C4-2B (cell line): ENCODE results near the gene FES.

Source experiments
- ZFX ChIP-seq: fragments of 450-650 bp; IDR thresholded peaks from 2 replicates; pipeline ENCODE4 v1.6.1; 2017
- TF ChIP-seq, protein P1 (sequence below): fragments of 450-650 bp; conservative IDR thresholded peaks from 2 replicates; pipeline ENCODE4 v1.5.1; 2017; ENCODE audit warnings: mild to moderate bottlenecking

DNA sequence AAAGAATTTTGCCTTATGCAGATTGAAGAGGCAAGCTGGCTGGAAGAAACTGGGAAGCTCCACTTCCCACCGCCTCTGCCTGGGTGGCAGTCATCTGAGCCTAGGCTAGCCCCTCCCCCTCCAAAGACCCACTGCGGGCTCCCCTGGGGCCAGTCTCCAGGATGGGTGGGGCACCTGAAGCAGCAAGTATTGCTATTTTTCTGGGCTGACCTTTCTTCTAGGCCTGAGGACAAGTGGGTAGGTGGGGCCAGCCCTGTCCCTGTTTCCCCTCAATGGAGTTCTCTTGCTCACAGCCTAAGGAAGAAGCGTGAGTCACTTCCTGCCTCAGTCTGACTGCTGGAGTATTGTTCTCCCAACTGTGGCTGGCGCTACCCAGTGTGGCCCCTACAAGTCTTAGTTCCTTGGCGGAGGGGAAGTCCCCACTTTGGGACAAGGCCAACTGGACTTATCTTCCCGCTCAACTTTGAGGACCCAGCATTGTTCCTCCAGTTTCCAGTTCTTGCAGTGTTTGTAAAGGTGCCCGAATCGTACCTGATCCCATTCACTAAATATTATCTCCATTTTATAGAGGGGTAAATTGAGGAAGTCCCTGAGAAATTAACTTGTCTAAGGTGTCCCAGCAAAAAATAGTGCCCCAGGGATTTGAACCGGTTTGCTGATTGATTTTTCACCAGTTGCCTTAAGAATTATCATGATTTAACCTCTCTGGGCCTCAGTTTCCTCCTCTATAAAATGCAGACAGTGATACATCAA is 14.5 kb upstream of the FES start:
- TF ChIP-seq, protein P1, sequence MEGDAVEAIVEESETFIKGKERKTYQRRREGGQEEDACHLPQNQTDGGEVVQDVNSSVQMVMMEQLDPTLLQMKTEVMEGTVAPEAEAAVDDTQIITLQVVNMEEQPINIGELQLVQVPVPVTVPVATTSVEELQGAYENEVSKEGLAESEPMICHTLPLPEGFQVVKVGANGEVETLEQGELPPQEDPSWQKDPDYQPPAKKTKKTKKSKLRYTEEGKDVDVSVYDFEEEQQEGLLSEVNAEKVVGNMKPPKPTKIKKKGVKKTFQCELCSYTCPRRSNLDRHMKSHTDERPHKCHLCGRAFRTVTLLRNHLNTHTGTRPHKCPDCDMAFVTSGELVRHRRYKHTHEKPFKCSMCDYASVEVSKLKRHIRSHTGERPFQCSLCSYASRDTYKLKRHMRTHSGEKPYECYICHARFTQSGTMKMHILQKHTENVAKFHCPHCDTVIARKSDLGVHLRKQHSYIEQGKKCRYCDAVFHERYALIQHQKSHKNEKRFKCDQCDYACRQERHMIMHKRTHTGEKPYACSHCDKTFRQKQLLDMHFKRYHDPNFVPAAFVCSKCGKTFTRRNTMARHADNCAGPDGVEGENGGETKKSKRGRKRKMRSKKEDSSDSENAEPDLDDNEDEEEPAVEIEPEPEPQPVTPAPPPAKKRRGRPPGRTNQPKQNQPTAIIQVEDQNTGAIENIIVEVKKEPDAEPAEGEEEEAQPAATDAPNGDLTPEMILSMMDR = no peak
- no peak for TF ChIP-seq ZFX
